GM18861 (cell line): ENCODE results near the gene PSAPL1.

Experiments used
- ATAC-seq: cut with Tn5 transposase; IDR thresholded peaks from one replicate; pipeline ENCODE4 v1.9.1; 2021; ENCODE audit not compliant: unreplicated experiment

The PSAPL1 gene, protein sequence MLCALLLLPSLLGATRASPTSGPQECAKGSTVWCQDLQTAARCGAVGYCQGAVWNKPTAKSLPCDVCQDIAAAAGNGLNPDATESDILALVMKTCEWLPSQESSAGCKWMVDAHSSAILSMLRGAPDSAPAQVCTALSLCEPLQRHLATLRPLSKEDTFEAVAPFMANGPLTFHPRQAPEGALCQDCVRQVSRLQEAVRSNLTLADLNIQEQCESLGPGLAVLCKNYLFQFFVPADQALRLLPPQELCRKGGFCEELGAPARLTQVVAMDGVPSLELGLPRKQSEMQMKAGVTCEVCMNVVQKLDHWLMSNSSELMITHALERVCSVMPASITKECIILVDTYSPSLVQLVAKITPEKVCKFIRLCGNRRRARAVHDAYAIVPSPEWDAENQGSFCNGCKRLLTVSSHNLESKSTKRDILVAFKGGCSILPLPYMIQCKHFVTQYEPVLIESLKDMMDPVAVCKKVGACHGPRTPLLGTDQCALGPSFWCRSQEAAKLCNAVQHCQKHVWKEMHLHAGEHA

DNA sequence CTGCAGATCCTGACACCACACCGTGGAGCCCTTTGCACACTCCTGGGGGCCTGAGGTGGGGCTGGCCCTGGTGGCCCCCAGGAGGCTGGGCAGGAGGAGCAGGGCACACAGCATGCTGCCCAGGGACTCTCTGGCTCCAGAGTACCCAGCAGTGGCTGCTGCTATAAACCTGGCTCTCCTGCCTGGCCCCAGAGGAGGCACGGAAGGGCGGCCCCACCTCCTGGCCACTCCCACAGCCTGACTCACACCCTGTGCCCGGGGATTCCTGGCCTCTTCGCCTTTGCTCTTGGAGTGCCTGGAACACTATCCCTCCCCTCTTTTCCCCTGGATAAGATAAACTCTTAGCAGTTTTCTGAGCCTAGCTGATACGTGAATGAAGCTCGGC, at the start of gene PSAPL1:
PSAPL1 (minus strand) TSS at position 165 of the 385 bp plus-strand sequence; CDS start at position 114, 51 bp downstream.
- no peak for ATAC-seq

DNA sequence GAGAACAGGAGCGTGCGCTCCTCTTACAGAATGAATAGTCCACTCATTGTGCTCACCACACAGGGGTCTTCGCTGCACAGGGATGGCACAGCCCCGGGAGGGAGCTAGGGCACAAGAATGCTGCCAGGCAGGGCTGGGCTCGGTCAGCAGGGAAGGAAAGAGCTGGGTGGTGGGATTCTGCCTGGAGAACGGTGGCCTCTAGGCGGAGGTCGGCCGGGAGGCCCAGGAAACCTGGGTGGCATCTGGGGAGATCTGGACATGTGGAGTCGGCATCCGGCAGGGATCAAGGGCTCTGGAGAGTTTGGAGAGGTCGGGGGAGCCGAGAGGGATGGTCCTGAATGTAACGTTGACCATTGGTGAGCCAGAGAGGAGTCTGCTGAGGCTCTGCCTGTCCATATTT, 46.5 kb upstream of the PSAPL1 start:
- ATAC-seq, result no peak

DNA sequence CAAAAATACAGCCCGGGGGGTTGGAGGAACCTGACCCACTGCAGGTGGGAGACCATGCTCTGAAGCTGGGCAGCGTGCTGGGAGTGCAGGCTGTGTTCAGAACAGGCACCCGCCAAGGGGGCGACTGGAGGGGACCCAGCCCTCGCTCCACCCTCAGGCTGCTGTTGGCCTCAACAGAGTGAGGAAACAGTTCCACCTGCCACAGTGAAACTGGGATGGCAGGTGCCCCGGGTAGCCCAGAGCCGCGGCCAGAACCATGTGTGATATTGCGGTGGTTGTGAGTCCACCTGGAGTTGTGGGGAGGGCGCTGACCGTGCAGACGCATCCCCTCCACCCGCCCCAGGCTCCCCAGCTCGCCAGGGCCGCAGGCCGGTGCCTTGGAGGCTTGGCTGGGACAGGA, 45.7 kb upstream of the PSAPL1 start:
- no peak for ATAC-seq

DNA sequence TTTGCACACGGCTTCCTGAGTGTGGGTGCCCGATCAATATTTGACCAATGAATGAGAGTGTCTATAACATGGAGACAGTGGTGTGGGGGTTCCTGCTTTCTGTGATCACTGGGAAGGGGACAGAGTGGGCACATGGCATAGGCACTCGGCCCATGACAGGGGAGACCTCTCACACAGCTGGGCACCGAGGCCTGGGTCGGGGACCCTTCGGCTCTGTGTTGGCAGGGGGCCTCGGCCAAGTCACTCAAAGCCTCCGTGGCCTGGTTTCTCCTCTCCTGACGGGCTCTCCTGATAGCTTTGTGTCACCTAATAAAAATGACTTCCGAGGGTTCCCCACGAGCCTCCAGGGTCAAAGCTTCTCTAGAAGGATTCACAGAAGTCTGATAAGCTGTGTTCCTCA, 43.9 kb upstream of the PSAPL1 start:
- ATAC-seq, result no peak

DNA sequence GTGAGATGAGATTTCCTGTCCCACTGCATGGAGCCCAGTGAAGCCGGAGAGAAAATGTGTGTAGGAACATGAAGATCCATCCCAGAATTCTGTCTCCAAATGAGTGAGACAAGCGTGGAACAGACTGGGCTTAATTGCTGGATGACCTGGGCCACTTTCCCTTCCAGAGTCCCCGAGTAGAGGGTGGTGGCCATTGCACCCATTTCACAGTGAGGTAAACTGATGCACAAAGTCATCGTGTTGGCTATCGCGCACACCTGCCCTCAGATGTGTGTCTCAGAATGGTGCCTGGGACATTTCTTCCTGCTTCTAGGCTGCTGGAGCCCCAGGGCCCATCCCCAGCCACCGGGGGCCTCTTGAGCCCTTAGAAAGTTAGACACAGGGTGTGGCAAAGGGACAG, 43.0 kb upstream of the PSAPL1 start:
- ATAC-seq, result no peak

DNA sequence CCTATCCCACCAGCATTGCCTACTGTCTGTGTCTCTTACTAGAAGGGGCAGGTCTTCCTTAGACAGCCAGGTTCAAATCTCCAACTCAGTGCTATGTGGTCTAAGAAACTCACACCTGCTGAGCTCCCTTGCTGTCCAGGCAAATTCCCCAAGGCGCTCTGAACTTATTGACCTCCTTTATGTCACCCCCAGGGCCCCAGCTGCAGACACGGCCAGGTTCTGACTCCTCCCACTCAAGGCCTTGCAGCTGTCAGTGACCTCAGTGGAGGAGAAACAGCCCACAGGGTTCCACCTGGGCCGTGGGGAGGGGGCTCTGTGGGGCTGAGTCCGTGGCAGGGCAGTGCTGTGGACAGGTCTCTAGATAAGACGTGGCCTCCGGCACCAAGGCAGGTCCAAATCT, 42.1 kb upstream of the PSAPL1 start:
- ATAC-seq, result no peak

DNA sequence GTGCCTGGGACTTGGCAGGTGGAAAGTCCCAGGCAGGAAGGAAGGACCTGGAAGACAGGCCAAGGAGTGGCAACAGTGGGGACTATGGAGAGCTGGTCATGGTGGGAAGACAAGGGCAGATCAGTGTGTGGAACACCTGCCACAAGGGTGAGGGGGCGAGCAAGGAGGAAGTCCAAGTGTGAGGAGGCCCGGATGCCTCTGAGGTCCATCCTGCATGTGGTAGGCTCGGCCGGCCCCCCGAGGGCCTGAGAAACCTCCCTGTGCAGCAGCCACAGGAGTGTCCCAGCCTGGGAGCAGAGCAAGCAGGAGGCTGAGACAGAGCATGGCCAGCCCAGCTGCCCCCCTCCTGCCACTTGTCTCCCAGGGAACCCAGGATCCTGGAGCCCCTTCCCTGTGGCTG, 40.5 kb upstream of the PSAPL1 start:
- no peak for ATAC-seq

DNA sequence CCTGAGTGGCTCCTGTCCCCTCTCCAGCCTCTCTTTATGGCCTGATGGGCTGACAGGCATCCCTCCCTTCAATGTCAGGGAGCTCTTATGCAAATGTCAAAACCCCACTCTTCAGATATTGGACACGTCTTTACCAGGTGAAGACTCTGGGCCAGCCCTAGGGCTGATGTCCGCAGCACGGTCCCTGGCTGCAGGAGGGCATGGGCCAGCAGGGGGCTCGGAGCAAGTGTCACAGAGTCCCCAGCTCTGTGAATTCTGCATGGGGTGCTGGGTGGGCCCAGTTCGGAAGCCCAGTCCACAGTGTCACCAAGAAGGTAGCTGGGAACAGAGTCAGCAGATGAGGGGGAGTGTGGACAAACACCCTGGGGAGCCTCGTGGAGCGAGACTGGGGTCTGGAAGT, 39.6 kb upstream of the PSAPL1 start:
- ATAC-seq, result no peak

DNA sequence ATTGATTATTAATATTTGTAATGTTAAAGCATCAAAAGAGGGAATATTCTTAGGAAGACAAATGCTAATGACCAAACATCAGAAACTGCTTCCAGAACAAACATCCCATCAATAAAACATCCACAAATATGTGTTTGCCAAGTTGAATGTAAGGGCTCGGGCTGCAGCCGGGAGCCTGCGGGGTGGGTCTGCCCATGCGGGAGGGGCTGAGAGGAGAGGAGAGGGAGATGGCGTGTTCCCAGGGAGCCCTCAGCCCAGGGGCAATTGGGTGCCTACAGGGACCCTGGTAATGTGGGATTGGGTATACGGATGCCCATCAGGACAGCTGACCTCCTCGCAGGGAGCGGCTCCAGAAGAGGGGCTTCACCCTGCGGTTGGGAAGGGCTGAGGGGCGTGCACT, 38.4 kb upstream of the PSAPL1 start:
- ATAC-seq, result no peak

DNA sequence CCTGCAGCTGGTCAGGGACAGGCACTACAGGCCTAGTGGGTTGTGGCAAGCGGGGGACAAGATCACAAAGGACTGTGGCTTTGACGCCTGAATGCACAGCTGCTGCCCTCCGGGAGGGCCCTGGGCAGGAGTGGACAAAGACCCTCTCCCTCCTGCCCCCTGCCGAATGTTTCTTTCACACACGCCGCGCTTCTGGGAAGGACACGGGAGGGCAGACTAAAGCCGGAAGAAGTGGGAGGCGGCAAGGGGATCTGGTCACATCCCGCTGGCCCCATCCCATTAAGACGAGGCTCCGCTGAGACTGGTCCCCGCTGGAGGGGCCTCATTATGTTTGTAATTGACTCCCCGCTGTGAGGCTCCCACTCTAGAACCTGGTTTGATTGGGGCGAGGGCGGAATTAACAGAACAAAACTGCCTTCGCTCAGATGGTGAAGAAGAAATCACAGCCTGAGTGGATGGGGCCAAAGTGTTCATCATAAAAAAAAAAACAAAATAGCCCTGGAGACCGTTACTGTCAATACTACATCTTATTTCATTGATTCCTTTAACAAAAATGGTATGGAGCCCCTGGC, 37.8 kb upstream of the PSAPL1 start:
- no peak for ATAC-seq

DNA sequence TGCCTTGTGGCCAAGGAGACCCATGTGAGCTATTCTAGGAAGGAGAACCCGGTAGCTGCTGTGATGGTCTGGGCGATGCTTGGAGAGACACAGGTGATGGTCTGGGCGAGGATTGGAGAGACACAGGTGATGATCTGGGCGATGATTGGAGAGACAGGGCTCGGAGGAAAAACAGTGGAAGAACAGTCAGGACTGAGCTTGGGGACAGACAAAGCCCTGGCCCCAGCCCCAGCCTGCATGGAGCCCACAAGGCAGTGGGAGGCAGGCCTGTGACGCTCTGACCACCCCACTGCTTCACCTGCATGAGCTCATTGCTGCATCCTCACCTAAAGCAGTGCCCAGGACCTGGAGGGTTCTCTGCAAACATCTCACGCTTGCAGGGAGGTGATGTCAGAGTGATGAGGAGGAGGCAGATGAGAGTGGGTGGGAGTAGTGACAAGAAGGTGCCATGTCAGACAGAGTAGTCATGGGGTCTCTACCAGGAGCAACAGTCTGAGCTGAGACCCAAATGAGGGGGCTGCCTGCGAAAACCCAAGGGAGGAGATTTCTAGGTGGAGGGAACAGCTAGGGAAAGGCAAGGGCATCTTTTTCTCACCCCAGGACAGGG, 35.9 kb upstream of the PSAPL1 start:
- no peak for ATAC-seq

DNA sequence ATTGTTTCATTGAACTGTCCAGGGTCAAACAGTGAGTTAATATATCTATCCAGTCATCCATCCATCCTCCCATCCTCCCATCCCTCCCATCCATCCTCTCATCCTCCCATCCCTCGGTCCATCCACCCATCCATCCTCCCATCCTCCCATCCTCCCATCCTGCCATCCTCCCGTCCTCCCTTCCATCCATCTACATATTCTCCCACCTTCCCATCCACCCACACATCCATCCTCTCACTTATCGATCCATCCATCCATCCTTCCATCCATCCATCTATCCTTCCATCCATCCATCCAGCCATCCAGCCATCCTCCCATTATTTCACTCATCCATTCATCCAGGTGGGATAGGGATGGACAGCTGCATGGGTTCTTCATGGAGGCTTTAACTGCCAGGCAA, 35.4 kb upstream of the PSAPL1 start:
- ATAC-seq, result no peak

DNA sequence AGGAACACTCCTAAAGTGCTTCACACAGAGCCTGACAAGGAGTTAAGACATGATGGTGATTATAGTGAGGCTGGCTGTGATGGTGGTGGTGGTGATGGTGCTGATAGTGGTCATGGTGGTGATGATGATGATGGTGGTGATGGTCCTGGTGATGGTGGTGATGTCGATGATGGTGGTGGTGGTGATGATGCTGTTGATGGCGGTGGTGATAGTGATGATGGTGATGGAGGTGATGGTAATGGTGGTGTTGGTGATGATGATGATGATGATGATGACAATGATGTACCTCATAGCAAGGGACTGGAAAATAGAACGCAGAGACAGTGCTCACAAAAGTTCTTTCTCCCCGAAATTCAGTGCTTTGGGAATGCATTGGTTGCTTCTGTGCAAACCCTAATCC, 34.3 kb upstream of the PSAPL1 start:
- ATAC-seq, result no peak

DNA sequence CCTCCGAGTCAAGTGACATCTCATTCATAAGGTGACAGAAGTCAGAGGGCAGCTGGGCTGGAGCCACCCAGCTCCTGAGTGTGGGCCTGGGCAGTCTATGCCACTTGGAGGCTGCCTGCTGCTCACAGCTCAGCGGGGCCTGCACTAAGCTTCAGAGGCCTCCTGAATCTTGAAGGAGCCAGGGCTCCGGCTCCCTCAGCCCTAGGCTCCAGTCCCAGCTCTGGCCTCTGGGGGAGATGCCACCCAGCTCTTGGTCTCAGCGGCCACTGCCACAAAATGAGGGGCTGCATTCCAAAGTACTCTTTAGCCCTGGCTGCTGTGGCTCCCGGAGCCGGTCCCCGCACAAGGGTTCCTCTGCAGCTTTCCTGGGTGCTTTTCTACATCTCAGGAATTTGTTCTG, 32.7 kb upstream of the PSAPL1 start:
- no peak for ATAC-seq

DNA sequence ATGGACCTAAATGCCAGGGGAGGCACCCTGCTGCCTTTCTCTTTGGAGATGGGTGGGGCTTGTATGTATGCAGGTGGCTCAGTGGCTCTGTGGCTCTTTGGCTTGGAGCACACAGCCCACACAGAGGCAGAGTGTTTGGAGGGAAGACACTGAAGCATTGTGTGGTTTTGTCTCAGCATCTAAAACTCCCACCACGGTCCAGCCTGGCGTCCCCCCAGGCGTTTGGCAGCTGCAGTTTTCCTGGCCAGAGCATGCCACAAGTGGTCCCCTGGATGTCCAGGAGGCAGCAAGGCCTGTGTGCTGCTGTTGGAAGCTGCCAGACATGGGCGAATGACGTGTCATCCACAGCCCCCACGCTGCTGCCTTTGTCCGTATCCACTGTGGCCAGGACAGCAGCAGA, 32.2 kb upstream of the PSAPL1 start:
- no peak for ATAC-seq

DNA sequence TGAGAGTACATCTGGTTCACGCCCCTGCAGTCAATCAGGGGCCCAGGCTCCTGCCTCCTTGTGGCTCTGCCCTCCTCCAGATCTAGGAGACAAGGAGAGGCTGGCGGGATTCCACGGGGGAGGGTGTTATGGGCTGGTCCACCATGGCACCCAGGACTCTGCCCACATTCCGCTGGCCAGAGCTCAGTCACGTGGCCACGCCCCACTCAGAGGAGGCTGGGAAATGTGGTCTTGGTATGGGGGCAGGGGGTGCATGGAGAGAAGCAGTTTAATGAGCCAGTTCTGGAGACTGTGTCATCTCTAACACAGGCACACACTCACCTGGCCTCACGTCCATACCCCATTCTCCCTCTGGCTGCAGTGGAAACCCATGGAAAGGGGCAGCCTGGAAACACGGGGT, 31.5 kb upstream of the PSAPL1 start:
- ATAC-seq, result no peak

DNA sequence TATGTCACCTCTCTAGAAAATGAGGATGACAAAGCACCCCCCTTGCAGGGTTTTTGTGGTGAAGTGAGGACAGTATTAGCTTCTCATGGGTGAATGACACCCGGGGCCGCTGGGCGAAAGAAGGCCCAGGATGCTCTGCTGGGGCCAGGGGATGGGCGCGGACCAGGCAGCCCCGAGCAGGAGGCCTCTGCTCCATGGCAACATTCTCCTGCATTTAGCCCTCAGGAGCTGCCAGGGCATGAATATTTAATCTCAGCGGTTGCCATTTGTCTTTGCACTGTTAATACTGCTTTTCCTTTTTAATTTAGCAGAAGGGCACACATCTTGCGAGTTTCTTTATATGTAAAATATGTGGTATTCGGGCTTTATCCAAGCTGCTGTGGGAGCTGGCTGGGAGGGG, 30.3 kb upstream of the PSAPL1 start:
- ATAC-seq, result no peak

DNA sequence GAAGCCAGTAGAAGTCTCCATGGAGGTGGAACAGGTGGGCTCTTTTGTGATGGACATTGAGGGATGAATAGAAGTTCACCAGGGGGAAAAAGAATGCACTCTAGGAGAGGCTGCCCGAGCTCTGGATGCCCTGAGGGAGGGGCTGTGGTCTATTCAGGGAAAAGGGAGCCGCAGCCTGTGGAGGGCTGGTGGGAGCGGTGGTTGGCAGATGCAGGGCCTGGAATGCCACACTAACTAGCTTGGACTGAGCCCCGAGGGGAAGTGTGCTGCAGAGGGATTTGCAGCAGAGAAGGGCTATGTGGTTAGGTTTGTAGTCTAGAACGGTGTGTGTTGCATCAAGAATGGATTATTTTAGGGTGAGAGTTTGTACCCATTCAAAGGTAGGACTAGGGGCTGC, 29.5 kb upstream of the PSAPL1 start:
- no peak for ATAC-seq

DNA sequence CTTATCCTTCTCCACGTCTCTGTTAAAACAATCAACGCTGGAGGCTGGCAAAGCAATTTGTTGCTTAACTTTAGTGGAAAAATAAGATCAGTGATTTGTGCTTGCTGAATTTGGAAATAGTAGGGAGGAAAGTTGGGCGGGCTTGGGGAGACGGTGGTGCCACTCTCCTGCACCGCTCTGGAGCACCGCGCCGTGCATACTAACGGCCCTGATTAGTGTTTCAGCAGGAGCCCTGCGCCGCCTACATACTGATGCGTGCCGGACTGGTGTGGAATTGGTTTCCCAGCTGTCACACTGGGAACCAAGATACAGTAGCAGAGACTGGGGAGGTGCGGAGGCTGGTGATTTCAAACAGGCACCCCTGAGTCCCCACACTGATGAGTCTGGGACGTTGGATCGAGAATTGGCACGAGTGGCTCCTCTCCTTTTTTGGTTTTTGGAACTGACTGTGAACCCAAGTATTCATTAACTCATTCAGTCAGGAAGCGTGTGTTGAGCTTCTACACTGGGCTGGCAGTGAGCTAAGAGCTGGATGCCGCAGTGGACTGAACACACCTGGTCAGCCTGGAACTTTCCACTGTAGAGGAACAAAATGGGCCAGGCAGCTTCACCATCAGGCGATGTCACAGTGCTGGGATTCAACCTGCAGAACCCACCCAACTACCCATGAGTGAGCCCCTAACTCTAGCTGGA, 29.0 kb upstream of the PSAPL1 start:
- ATAC-seq, result no peak

DNA sequence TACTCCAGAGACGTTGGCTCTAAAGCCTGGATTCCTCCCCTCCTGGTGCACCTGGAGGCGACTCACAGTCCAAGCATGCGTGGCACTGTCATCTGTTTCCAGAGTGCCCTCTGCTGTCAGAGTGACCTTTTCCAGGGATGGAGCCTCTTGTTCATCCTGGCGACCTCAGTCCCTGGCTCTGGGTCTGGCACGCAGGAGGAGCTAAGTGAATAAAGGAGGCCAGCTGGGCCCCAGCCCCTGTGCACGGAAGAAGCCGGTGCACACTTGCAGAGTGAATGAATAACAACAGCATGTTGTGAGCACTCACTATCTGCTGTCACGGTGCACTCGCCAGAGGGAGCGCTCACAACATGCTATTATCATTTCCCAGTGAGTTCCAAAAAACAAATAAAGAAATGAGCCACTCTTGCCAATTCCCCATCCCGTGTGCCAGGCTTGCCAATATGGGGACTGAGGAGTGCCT, 27.8 kb upstream of the PSAPL1 start:
- no peak for ATAC-seq

DNA sequence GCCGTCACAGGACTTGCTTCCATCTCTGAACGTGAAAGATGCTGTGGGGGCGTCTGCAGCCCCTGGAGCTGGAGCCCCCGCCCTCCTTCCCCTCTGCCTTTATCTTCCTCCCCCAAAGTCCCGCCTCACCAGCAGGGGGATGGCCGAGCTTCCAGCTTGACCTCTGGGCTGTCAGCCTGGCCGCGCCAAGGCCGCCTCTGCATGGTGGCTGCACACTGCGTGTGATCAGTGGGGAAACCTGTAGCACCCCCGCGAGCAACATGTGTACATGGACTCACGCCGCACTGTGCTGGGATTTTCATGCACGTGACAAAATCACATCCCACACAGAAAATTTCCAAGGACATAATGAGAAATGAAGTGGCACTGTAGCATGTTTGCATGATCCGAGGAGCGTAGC, 26.5 kb upstream of the PSAPL1 start:
- no peak for ATAC-seq

DNA sequence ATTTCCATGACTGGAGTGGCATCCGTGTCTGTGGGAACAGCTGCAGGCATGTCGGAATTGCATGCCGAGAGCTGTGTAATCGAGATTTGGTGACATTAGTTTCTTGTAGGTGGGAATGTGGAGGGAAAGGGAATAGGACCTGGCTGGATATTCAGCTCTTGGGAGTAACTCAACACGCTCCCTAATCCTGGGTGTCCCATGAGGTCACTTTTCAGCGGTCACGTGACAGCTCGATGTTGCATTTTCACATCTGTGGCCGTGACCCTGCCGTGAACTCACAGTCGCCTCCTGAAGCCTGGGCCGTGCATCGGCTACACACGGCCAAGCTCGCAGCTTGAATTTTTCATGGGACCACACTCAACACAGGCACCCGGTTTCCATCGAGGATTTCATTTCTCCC, 25.8 kb upstream of the PSAPL1 start:
- no peak for ATAC-seq
